Dedifferentiated amniotic fluid mesenchymal stem cell (primary cell): Measurements from ENCODE around the gene PRDX1.

Experiments used
- DNase-seq: peaks from one replicate; pipeline ENCODE4 v3.0.0-alpha.2; 2016; ENCODE audit errors: extremely low spot score

Gene PRDX1

DNA sequence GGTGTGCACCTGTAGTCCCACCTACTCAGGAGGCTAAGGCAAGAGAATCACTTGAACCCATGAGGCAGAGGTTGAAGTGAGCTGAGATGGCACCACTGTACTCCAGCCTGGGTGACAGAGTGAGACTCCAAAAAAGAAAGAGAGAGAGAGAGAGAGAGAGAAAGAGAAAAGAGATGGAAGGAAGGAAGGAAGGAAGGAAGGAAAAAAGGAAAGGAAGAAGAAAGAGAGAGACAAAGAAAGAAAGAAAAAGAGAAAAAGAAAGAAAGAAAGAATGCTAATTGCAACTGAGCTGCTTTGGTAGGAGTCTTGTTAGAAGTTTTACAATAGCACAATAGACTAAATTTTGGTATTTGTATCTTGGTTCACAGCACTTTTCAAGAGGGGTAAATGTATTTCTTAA is 56.4 kb downstream of the PRDX1 start:
- no peak for DNase-seq
